GM06990 (cell line): ENCODE measurements around the gene BTNL2.

ENCODE experiments used
- DNase-seq: peaks from one replicate; pipeline ENCODE4 v3.0.0-alpha.2; 2011; ENCODE audit not compliant: insufficient read length; ENCODE audit errors: extremely low read depth
- H3K27me3 ChIP-seq: replicated peaks from 2 replicates; pipeline ENCODE4 v1.6.0; 2011; ENCODE audit warnings: low read length; ENCODE audit not compliant: control insufficient read depth, insufficient read depth
- H3K36me3 ChIP-seq: 2 replicates; pipeline ENCODE4 v1.5.1; 2011; ENCODE audit warnings: low read length; ENCODE audit not compliant: control insufficient read depth, insufficient read depth
- H3K4me3 ChIP-seq: replicated peaks from 2 replicates; pipeline ENCODE4 v1.5.1; 2011; ENCODE audit warnings: low read depth, mild to moderate bottlenecking, control low read depth, low read length
- TF ChIP-seq, protein P1 (sequence below): IDR thresholded peaks from 2 replicates; pipeline ENCODE4 v1.5.1; 2011; ENCODE audit warnings: low read length, control low read depth, mild to moderate bottlenecking, inconsistent platforms; ENCODE audit not compliant: insufficient read depth, poor library complexity, severe bottlenecking

The BTNL2 gene

DNA sequence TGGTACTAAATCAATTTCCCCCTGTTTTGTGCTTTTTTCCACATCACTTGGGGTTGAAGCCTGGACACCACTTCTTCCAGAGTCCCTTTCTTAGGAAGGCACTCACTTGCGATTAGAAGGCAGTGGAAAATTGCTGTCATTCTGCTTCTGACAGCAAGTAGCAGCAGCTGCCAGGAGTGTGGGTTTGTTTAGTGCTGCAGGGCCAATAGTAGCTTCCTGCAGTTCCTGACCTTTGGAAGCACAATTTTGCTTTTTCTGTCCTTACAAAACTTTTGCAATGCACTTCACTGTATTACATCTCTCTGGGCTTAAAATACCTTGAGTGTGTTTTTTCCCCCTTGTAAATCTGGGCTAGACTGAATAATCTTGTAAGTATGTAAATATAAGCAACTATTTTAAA lies 20.2 kb upstream of the BTNL2 start:
- Histone ChIP-seq H3K27me3 (0 out of 2 replicates have a peak, but pooled peaks cover 2% of the 10 kb centered on the region), H3K4me3 (no peak overlapping the region), H3K36me3 (no peaks in the 10 kb centered on the region)
- no peak for DNase-seq
- TF ChIP-seq, protein P1, sequence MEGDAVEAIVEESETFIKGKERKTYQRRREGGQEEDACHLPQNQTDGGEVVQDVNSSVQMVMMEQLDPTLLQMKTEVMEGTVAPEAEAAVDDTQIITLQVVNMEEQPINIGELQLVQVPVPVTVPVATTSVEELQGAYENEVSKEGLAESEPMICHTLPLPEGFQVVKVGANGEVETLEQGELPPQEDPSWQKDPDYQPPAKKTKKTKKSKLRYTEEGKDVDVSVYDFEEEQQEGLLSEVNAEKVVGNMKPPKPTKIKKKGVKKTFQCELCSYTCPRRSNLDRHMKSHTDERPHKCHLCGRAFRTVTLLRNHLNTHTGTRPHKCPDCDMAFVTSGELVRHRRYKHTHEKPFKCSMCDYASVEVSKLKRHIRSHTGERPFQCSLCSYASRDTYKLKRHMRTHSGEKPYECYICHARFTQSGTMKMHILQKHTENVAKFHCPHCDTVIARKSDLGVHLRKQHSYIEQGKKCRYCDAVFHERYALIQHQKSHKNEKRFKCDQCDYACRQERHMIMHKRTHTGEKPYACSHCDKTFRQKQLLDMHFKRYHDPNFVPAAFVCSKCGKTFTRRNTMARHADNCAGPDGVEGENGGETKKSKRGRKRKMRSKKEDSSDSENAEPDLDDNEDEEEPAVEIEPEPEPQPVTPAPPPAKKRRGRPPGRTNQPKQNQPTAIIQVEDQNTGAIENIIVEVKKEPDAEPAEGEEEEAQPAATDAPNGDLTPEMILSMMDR: no peak

DNA sequence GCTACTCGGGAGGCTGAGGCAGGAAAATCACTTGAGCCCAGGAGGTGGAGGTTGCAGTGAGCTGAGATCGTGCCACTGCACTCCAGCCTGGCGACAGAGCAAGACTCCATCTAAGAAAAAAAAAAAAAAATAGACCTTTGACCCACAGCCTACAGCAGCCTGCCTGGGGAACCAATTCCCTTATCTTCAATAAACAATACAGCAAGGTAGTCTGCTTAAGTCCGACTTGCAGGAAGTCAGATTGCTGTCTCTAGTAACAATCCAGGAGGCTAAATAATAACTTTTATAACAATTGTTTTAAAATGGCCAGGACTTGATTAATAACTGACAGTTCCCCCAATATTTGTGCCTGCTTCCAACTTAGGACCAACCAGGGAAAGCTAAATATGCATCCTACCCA lies 19.4 kb upstream of the BTNL2 start:
- TF ChIP-seq, protein P1: no peak
- no peak for DNase-seq
- Histone ChIP-seq H3K27me3 (0 out of 2 replicates have a peak, but pooled peaks cover 2% of the 10 kb centered on the region), H3K36me3 (no peaks in the 10 kb centered on the region), H3K4me3 (no peak overlapping the region)

DNA sequence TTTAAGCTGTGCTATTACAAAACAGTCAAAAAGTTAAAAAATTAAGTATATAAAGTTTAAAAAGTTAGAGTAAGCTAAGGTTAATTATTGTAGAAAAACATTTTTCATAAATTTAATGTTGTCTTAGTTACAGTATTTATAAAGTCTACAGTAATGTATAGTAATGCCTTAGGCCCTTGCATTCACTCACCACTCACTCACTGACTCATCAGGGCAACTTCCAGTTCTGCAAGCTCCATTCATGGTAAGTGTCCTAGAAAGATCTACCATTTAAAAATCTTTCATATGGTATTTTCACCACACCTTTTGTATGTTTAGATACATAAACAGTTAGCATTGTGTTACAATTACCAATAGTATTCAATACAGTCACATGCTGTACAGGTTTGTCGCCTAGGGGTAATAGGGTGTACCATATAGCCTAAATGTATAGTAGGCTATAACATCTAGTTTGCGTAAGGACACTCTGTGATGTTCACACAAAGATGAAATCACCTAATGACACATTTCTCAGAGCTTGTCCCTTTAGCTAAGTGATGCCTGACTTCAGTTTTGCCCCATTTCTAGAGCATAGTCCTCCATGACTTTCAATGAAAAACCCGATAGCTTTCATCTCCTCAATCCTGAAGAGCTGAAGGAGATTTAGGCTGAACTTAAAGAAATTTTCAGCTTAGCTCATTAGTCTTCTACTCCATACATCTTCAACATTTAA lies 17.8 kb upstream of the BTNL2 start:
- H3K36me3 ChIP-seq: no peaks in the 10 kb centered on the region
- H3K27me3 ChIP-seq: 0 out of 2 replicates have a peak, but pooled peaks cover 2% of the 10 kb centered on the region
- H3K4me3 ChIP-seq: no peak overlapping the region
- no peak for DNase-seq
- TF ChIP-seq, protein P1: no peak

DNA sequence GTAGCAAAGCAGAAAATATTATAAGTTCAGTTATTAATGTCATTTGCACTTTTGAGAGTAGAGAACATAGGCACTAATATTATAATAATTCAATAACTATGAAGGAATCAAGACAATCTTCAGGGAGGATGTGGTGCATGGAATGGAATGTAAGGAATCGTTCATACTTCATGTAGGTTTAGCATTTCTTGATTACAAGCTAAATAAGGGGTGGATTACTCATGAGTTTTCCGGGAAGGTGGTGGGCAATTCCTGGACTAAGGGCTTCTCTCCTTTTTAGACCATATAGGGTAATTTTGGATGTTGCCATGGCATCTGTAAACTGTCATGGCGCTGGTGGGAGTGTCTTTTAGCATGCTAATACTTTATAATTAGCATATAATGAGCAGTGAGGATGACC lies 9.1 kb upstream of the BTNL2 start:
- H3K36me3 ChIP-seq: no peaks in the 10 kb centered on the region
- DNase-seq: no peak
- TF ChIP-seq, protein P1: no peak
- H3K27me3 ChIP-seq: peaks cover 2% of the 10 kb centered on the region; the same call in 1 of the 2 replicates
- H3K4me3 ChIP-seq: no peak overlapping the region

DNA sequence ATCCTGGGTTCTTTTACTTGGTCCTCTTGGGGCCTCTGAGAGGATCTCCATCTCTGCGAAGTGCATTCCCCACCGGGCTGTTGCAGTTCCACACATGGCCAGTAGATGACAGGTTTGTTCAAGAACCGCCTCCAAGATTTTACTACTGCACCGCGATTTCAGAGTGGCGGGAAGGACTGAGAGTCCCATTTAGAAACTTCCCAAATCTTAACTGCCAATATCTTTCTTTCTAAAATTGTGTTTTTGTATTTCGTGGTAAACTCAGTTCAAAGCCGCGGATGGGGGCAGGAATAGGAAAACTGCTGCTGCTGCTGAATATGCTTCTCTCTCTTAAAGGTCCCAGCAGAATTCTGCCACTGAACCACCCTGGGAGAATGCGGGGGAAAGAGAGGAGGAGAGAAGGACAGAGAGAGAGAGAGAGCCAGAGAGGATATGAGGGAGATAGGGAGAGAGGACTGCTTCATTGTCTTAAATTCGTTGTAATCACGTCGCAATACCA lies 8.6 kb upstream of the BTNL2 start:
- Histone ChIP-seq H3K27me3 (peaks cover 2% of the 10 kb centered on the region; the same call in 1 of the 2 replicates), H3K36me3 (no peaks in the 10 kb centered on the region), H3K4me3 (no peak overlapping the region)
- TF ChIP-seq, protein P1: peak; percentile 97
- no peak for DNase-seq
